Measurements from ENCODE around the gene ALAD. TPM values are rescaled to one million over a fixed set of nuclear protein-coding genes. Genes with fewer than 3 reads are reported as not detected.
"Not testable (repeated sequence)": the region's sequence is repeated elsewhere in the genome, so short reads cannot be mapped to it uniquely, and the experiment has no call there.

Gene ALAD
- polyA plus RNA-seq, 1 donor (not counting 4 experiments of a cell fraction or from before 2014, with no cell fraction given) = 9.3 TPM

GRCh38 chr9:113379094-113379828, 21.8 kb downstream of the ALAD start:
- H4K20me1 ChIP-seq (ENCODE audit: control insufficient read depth, extremely low read depth, insufficient read depth, low read length); H3K9me1 ChIP-seq (ENCODE audit: control insufficient read depth, extremely low read depth, insufficient read depth, low read length); H2AFZ ChIP-seq (ENCODE audit: control insufficient read depth, low read length); dilution Hi-C loops (cut with MboI; ENCODE audit: extremely low pct_ligation_motif_present, low sequenced_read_pairs); H3K4me3 ChIP-seq (ENCODE audit: control insufficient read depth in 2 of 3, extremely low read depth in 1 of 3, insufficient read depth in 2 of 3, low read depth in 1 of 3, low read length in 3 of 3); DNase-seq (ENCODE audit: low read depth, low spot score); H3K4me2 ChIP-seq (ENCODE audit: control insufficient read depth, extremely low read depth, insufficient read depth, low read depth, low read length); H3K36me3 ChIP-seq (ENCODE audit: control insufficient read depth in 2 of 2, extremely low read depth in 1 of 2, insufficient read depth in 2 of 2, low read length in 2 of 2); H3K79me2 ChIP-seq (ENCODE audit: control insufficient read depth, insufficient read depth, low read length); H3K9me3 ChIP-seq (ENCODE audit: control insufficient read depth, low read depth, low read length); FAIRE-seq; H3K9ac ChIP-seq (ENCODE audit: control insufficient read depth, extremely low read depth, insufficient read depth, low read length); H3K27me3 ChIP-seq (ENCODE audit: control insufficient read depth, extremely low read depth, insufficient read depth, low read length); H3K27ac ChIP-seq (ENCODE audit: control insufficient read depth, insufficient read depth, low read length): not testable (repeated sequence)
- H3K4me1 ChIP-seq (ENCODE audit: control insufficient read depth, extremely low read depth, insufficient read depth, low read length) = peaks cover 21% of the 10 kb centered on the region

GRCh38 chr9:113376634-113377567, 24.2 kb downstream of the ALAD start, which contains the start of gene HDHD3:
Gene HDHD3 (minus strand): TSS chr9:113376986. CDS start chr9:113374354, 2,632 bp downstream.
- Histone ChIP-seq H3K4me2 (ENCODE audit: control insufficient read depth, extremely low read depth, insufficient read depth, low read depth, low read length) (peak within 1 kb of the TSS; percentile 77), H3K4me3 (ENCODE audit: control insufficient read depth in 2 of 3, extremely low read depth in 1 of 3, insufficient read depth in 2 of 3, low read depth in 1 of 3, low read length in 3 of 3) (peak within 1 kb of the TSS; percentile 82 to 83 (median 83)), H3K79me2 (ENCODE audit: control insufficient read depth, insufficient read depth, low read length) (peaks cover 7% of the 10 kb centered on the region), H4K20me1 (ENCODE audit: control insufficient read depth, extremely low read depth, insufficient read depth, low read length) (no peaks in the 10 kb centered on the region), H3K36me3 (ENCODE audit: control insufficient read depth in 2 of 2, extremely low read depth in 1 of 2, insufficient read depth in 2 of 2, low read length in 2 of 2) (peaks cover 14% of the 10 kb centered on the region in 2 experiments), H3K9me3 (ENCODE audit: control insufficient read depth, low read depth, low read length) (no peaks in the 10 kb centered on the region), H3K4me1 (ENCODE audit: control insufficient read depth, extremely low read depth, insufficient read depth, low read length) (peaks cover 16% of the 10 kb centered on the region), H2AFZ (ENCODE audit: control insufficient read depth, low read length) (peak within 1 kb of the TSS; percentile 98), H3K27ac (ENCODE audit: control insufficient read depth, insufficient read depth, low read length) (peak within 1 kb of the TSS; percentile 73), H3K27me3 (ENCODE audit: control insufficient read depth, extremely low read depth, insufficient read depth, low read length) (no peaks in the 10 kb centered on the region), H3K9ac (ENCODE audit: control insufficient read depth, extremely low read depth, insufficient read depth, low read length) (peak within 1 kb of the TSS; percentile 85), H3K9me1 (ENCODE audit: control insufficient read depth, extremely low read depth, insufficient read depth, low read length) (peaks cover 3% of the 10 kb centered on the region)
- dilution Hi-C loops (cut with MboI; ENCODE audit: extremely low pct_ligation_motif_present, low sequenced_read_pairs) = no loop called here
- no peak for FAIRE-seq
- no peak for TF ChIP-seq EZH2 (IDR thresholded peaks at IDR 0.05; ENCODE audit: low read length)
- no peak for TF ChIP-seq CTCF (optimal IDR thresholded peaks at IDR 0.05 in 1 of 3, IDR thresholded peaks at IDR 0.05 in 1 of 3, conservative IDR thresholded peaks at IDR 0.05 in 1 of 3; ENCODE audit: extremely low read depth in 1 of 3, insufficient read depth in 2 of 3, low read length in 3 of 3)
- no peak for DNase-seq (ENCODE audit: low read depth, low spot score)
